GM12874 (cell line): Measurements from ENCODE around the gene DYNC2LI1.

ENCODE experiments used
- TF ChIP-seq, protein P1 (sequence below): IDR thresholded peaks from 2 replicates; pipeline ENCODE4 v1.5.1; 2011; ENCODE audit warnings: low read depth, mild to moderate bottlenecking, control low read depth, low read length, moderate library complexity; ENCODE audit not compliant: insufficient read depth

The DYNC2LI1 gene

DNA sequence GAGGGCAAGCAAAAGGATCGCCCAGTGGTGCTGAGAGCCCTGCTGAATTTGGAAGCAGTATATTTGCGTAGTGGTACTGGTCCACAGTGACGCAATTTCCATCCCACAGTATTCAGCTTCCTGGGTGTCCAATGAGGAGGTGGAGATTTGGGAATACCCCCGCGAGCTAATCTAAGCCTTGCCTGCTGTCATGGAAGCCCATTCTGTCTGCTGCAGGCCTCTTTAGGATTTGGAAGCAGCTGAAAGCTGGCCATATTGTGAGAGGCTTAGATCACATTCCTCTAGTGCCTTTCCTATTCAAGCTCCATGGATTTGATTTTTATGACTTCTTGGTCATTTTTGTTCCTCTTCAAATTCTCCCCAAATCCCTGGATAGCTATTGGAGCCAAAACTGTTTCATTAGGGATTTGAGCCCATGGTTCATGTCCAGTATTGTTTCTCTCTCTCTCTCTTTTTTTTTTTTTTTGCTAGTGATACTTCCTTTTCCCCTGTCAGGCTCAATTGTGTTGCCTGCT lies 22.3 kb upstream of the DYNC2LI1 start:
- TF ChIP-seq, protein P1, sequence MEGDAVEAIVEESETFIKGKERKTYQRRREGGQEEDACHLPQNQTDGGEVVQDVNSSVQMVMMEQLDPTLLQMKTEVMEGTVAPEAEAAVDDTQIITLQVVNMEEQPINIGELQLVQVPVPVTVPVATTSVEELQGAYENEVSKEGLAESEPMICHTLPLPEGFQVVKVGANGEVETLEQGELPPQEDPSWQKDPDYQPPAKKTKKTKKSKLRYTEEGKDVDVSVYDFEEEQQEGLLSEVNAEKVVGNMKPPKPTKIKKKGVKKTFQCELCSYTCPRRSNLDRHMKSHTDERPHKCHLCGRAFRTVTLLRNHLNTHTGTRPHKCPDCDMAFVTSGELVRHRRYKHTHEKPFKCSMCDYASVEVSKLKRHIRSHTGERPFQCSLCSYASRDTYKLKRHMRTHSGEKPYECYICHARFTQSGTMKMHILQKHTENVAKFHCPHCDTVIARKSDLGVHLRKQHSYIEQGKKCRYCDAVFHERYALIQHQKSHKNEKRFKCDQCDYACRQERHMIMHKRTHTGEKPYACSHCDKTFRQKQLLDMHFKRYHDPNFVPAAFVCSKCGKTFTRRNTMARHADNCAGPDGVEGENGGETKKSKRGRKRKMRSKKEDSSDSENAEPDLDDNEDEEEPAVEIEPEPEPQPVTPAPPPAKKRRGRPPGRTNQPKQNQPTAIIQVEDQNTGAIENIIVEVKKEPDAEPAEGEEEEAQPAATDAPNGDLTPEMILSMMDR = no peak

DNA sequence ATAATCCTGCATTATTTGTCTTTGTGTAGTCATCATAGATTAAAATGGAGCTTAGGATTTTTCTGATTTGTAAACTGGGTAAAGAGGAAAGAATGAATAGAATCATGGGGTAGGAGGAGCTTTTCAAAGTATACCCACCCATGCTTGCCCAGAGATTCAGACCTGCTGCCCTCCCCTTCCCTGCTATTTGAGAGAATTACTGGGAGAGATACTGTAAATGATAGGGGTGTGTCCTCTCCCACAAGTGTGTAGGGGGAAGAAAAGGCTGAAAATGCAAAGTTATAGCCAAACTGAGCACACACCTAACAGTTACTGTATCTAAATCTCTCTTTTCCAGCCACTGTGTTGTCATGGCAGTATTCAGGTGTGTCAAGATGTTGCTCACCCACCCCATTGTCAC lies 21.5 kb upstream of the DYNC2LI1 start:
- TF ChIP-seq, protein P1 = no peak

DNA sequence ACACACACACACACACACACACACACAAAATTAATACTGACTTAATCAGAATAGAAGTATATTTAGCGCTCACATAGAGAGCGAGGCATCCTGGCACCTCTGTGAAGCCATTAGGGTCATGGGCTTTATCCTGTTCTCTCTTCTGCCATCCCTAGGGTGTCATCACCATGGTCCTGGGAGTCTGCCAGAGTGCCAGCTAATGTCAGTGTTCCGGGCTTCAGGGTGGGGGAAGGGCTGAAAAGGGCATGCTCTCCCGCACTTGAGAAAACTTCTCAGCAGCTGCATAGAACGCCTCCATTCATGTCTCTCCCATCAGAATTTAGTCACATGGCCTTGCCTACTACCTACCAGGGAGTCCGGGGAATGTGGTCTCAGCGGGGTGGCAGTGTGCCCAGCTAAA lies 19.7 kb upstream of the DYNC2LI1 start:
- TF ChIP-seq, protein P1 = no peak

DNA sequence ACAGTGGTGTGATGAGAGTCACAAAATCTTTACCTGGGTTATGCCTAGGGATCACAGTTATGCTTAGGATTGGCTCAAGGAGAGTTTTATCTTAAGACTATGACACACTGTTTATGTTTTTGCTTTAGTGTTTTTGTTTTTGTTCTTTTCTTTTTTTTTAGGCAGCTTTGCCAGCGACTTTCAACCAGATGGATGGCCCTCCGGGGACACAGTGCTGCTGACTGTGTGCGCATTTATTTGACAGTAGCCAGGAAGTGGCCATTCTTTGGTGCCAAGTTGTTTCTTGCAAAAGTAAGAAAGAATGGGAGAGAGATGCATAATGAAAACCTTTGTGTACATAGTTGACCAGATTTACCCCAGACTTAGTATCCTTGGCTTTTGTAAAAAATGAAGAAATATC lies 15.1 kb upstream of the DYNC2LI1 start:
- TF ChIP-seq, protein P1 = no peak

DNA sequence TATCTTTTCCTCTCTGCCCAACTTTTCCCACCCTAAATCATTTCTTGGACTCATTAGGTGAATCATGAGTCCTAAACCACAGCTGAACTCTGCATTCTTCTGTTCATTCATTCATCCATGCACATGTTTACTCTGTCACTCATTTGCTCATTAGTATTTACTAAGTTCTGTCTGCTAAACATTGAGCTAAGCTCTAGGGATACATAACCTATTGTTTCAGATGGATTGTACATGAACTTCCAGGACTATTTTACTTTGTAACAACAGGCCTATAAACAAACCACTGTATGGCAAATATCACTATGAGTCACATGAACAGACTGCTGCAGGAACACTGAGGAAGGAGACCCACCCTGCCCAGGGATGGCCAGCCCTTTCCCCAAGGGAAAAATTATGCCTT lies 14.6 kb upstream of the DYNC2LI1 start:
- TF ChIP-seq, protein P1 = no peak

DNA sequence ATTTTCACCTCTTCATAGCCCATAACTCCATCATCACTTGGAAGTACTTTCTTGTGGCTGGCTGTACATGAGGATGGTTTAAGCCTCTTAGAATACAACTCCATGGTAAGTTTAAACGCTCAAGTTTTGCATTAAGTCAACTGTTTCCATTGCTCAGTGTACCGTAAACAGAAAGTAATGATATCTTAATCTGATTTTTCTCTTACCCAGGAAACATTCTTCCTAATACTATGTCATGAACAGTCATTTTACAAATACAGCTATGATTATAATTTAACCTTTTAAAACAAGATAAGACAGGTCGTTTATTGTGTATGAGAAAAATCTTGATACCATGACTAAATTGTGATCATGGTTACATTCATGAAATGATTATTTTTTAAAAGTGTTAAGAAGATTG lies 11.6 kb upstream of the DYNC2LI1 start:
- TF ChIP-seq, protein P1 = no peak

DNA sequence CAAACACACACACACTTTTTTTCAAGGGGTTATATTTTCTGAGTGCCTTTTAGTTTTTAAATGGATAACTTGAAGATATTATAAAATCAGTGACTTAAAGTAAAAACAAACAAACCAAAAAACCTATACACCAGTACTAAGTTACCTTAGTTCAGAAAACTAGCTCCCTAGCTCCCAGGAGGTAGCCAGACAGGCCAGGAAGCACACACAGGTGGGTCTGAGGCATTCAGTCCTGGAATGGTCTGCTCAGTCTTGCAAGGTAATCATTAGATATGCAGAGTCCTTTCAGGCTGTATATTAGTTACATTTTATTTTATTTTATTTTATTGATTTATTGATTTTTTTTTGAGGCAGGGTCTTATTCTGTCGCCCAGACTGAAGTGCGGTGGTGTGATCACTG lies 10.7 kb upstream of the DYNC2LI1 start:
- TF ChIP-seq, protein P1 = no peak

DNA sequence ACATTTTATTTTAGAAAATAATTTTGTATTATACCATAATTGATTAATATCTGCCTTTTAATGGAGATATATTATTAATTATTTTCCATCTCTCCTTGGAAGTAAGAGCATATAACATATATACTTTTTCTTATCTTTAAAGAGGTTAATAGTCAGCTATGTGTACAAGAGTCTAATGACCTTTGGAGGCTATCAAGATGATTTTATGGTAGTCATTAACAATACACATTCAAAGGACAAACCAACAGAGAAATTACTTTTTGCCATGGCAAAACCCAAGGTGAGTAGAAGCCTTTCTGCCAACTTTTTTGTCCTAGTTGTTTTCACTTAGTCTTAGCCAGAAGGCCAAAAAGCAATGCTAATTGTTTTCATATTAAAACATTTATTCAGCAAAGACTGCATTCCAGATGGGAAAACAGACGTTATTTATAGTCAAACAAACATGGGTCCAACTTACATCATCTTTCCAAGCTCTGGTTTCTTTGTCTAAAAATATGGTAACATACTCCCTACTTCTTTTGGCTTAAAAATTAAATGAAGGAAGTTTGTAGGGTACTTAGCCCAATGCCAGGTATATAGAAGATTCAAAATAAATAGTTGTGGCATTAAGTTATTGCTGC lies 9.6 kb upstream of the DYNC2LI1 start:
- TF ChIP-seq, protein P1 = no peak
